Left lung (tissue), 10 donors: ENCODE data around the gene SSH3. TPM values are rescaled to one million over a fixed set of nuclear protein-coding genes. Genes with fewer than 3 reads are reported as not detected.

ENCODE experiments used
- ATAC-seq: fragments of 200-7000 bp; cut with Tn5 transposase; one replicate; pipeline ENCODE4 v1.9.1; 2020; ENCODE audit warnings: moderate library complexity
- DNase-seq, 4 donors: peaks; one replicate each; pipeline ENCODE4 v3.0.0-alpha.2; 2013 to 2020
- H3K27ac ChIP-seq, 2 donors: fragments of 200-600 bp; sonication (generic) in 1 of 2; one replicate each; pipeline versions ENCODE4 v1.5.0 to v1.8.0; 2020 to 2021
- H3K27me3 ChIP-seq, 2 donors: fragments of 200-600 bp; sonication (generic) in 1 of 2; one replicate each; pipeline versions ENCODE4 v1.5.0 to v1.8.0; 2020 to 2021
- H3K36me3 ChIP-seq, 2 donors: fragments of 200-600 bp; sonication (generic) in 1 of 2; one replicate each; pipeline versions ENCODE4 v1.5.0 to v1.8.0; 2020 to 2021
- H3K4me1 ChIP-seq, 2 donors: fragments of 200-600 bp; one replicate each; pipeline ENCODE4 v1.8.0; 2021
- H3K4me3 ChIP-seq, 2 donors: fragments of 200-600 bp; sonication (generic) in 1 of 2; one replicate each; pipeline versions ENCODE4 v1.5.0 to v1.8.0; 2020 to 2021; ENCODE audit warnings: mild to moderate bottlenecking in 1 of 2
- H3K9me3 ChIP-seq, 2 donors: fragments of 200-600 bp; sonication (generic) in 1 of 2; one replicate each; pipeline versions ENCODE4 v1.5.0 to v1.8.0; 2020 to 2021
- intact Hi-C, 2 donors: fragments of 100-400 bp; cut with DNase I; formaldehyde crosslinking; loops; one replicate each; pipeline versions ENCODE4 v1.11.2 to v1.14.2; 2022
- polyA plus RNA-seq, 6 donors: library from polyadenylated mRNA; unstranded; fragments of 120-200 nt; gene quantifications; one replicate each; pipeline ENCODE4 v1.2.1, GENCODE V29; 2013; ENCODE audit not compliant: insufficient read length in 6 of 6
- total RNA-seq, 2 donors: library from RNA; stranded (reverse); fragmentation: NEBNext Ultra II Directional; extraction: Animal tissue kit (Norgen Biotek cat#: 25700); gene quantifications; one replicate each; pipeline ENCODE4 v1.2.1, GENCODE V29; 2021
- TF ChIP-seq, protein P1 (sequence below), 2 donors: fragments of 200-600 bp; sonication (generic) in 1 of 2; IDR thresholded peaks; one replicate each; pipeline versions ENCODE4 v1.5.0 to v1.8.0; 2021; ENCODE audit warnings: antibody characterized with exemption in 2 of 2
- donor health status: DM: no; HTN: yes; CAD: no.
- donor health status: DM: no; HTN: no; CAD: no.

SSH3 gene
- total and polyA plus RNA-seq, 8 donors: 23.0 to 44.9 (median 29.5) TPM

DNA sequence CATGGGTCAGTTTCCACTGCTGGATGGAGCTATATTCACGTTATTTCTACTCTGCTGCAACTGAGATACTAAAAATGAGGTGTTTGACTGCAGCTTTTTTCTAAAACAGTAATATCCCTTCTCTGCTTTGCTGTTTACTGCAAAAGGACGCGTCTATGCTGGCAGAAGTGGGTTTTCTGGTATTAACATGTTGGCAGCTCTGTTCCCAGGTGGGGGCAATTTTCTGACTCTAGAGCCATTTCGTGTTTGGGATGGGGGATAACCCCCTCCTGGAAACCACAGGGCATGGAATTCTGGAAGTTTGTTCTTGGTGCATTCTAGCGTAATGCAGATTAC, 32.2 kb upstream of the SSH3 start:
- no peak for ATAC-seq
- Histone ChIP-seq H3K4me3 (peak overlapping the region in 1 of 2 donors; percentile 76), H3K27me3 (no peaks in the 10 kb centered on the region), H3K36me3 (peaks cover 0 to 35% of the 10 kb centered on the region in 2 donors), H3K27ac (peak overlapping the region; percentile 66 to 100), H3K4me1 (peaks cover 70 to 89% of the 10 kb centered on the region in 2 donors), H3K9me3 (no peaks in the 10 kb centered on the region)
- intact Hi-C loops: no loop called here
- TF ChIP-seq, protein P1, sequence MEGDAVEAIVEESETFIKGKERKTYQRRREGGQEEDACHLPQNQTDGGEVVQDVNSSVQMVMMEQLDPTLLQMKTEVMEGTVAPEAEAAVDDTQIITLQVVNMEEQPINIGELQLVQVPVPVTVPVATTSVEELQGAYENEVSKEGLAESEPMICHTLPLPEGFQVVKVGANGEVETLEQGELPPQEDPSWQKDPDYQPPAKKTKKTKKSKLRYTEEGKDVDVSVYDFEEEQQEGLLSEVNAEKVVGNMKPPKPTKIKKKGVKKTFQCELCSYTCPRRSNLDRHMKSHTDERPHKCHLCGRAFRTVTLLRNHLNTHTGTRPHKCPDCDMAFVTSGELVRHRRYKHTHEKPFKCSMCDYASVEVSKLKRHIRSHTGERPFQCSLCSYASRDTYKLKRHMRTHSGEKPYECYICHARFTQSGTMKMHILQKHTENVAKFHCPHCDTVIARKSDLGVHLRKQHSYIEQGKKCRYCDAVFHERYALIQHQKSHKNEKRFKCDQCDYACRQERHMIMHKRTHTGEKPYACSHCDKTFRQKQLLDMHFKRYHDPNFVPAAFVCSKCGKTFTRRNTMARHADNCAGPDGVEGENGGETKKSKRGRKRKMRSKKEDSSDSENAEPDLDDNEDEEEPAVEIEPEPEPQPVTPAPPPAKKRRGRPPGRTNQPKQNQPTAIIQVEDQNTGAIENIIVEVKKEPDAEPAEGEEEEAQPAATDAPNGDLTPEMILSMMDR (IDR thresholded peaks at IDR 0.05): no peak
- DNase-seq: no peak

DNA sequence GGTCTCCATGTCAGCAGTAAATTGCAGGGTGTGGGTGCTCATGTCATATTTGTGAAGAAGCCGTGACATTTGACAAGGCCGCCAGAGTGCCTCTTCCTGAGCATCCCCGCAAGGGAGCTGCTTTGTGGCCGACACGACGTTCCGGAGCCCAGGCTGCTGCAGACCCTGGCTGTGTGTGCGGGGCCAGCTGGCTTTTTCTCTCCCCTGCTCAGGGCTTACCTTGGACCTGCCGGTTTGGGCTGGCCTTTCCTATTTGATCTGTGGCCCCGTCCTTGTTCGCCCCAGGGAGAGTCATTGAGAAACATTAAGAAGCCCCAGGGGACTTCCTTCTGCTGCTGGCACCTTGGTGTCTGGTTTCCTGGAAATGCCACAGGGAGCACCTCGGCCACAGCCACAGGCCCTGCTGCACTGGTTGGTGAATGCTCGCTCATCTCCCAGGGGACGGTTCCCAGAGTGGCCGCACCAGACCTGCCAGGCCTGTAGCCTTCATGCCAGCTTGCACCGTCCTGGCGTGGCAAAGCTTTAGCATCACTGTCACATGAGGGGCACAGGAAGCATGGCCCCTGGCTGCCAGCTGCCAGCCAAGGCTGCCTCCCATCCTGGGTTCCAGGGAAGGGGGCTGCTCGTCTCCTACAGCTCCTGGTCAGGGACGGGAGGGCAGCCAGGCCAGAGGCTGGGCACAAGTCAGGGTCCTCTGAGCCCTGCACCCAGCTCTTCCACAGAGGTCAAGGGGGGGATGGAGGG, 31.6 kb upstream of the SSH3 start:
- TF ChIP-seq, protein P1 (IDR thresholded peaks at IDR 0.05): no peak
- intact Hi-C loops: no loop called here
- Histone ChIP-seq H3K36me3 (peaks cover 0 to 35% of the 10 kb centered on the region in 2 donors), H3K4me1 (peaks cover 75 to 94% of the 10 kb centered on the region in 2 donors), H3K4me3 (peak overlapping the region in 1 of 2 donors; percentile 76), H3K9me3 (no peaks in the 10 kb centered on the region), H3K27ac (peak overlapping the region; percentile 66 to 100), H3K27me3 (no peaks in the 10 kb centered on the region)
- DNase-seq (peak in 2 of 4 donors; percentile 37 to 85), ATAC-seq (no peak)

DNA sequence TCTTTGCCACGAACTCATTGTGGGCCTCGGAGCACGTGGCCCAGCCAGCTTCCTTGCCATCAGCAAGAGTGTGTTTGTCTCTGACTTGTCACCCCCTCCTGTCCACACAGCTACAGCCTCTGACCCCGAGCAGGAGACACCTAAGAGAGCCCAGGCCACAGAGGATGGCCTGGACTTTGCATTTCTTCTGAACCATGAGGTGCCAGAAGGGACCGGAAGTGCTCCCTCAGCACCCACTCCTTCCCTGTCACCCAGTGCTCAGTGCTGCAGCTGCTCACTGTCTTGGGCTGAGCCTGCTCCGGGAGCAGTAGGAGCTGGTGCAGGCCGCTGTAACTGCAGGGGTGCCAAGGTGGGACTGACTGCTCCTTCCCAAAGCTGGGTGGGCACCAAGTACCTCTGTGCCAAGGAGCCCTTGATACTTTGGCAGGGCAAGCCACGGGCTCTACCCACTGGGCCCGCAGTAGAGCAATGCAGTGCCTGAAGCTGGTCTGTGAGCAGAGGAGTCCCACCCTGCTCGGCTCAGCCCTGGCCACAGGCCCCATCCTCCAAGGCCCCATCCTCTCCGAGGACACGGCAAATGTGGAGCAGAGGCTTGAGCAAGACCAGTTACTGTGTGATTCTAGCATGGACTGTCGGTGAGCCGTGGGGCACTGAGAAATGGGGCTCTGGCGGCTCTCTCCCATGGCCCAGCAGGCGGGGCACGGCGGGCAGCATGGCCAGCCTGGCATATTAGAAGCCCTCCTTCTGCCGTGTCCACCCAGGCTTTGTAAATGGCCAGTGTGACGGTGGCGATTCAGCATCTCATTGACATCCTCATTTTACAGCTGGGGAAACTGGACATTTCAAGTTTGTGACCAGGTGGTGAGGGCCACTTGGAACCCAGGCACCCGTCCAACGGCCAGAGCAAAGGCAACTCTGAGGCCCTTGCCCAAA, 30.7 kb upstream of the SSH3 start:
- H3K27ac ChIP-seq: peak overlapping the region; percentile 66 to 100
- peaks cover 82 to 100% of the 10 kb centered on the region in 2 donors for H3K4me1 ChIP-seq
- intact Hi-C loops: no loop called here
- H3K4me3 ChIP-seq: peak overlapping the region in 1 of 2 donors; percentile 76
- no peaks in the 10 kb centered on the region for H3K27me3 ChIP-seq
- TF ChIP-seq, protein P1 (IDR thresholded peaks at IDR 0.05): no peak
- H3K36me3 ChIP-seq: peaks cover 0 to 35% of the 10 kb centered on the region in 2 donors
- ATAC-seq: no peak
- peak in 2 of 4 donors; percentile 32 to 67 for DNase-seq
- H3K9me3 ChIP-seq: no peaks in the 10 kb centered on the region

DNA sequence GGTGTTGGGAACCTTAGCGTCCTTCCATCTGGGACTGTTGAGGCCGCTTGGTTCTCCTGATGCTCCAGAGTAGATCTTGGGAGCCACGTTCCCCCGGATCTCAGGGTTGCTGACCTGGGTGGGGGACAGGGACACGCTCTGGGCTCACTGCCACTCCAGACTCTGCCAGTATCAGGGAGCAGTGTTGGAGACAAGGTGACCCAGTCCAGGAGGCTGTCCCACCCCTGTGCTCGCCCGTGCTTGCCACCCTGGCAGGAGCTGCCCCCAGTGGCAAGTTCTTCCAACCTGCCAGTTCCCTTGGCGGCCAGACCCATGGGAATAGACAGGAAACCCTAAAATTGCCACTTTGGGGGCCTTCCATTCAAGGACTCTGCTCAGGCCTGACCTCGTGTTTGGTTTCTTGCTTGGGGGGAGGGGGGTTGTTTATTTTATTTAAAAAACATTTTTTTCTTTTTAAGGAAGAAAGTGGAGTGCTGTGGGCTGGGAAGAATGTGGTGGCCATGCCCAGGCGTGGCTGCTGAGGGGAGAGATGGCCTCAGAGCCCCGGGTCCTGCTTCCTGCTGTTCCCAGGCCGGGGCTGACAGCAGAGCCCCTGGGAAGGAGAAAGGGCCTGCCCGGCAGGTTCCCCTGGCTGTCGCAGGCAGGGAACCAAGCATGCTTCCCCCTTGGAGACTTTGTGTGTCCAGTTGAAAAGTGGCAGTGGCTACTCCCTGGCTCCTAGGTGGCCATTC, 29.9 kb upstream of the SSH3 start:
- intact Hi-C loops: no loop called here
- TF ChIP-seq, protein P1 (IDR thresholded peaks at IDR 0.05): no peak
- Histone ChIP-seq H3K4me1 (peaks cover 83 to 100% of the 10 kb centered on the region in 2 donors), H3K9me3 (no peaks in the 10 kb centered on the region), H3K27ac (peak overlapping the region; percentile 66 to 100), H3K36me3 (peaks cover 0 to 33% of the 10 kb centered on the region in 2 donors), H3K4me3 (no peak overlapping the region), H3K27me3 (no peaks in the 10 kb centered on the region)
- DNase-seq: peak in 2 of 4 donors; percentile 32 to 82
- no peak for ATAC-seq
